Testis (tissue), 3 donors: ENCODE measurements around the gene FSTL1. TPM values are rescaled to one million over a fixed set of nuclear protein-coding genes. Genes with fewer than 3 reads are reported as not detected.

ENCODE experiments used
- DNase-seq: peaks from one replicate; pipeline ENCODE4 v3.0.0-alpha.2; 2019
- H3K27ac ChIP-seq, 2 donors: fragments of 200-600 bp; sonication (generic); one replicate each; pipeline ENCODE4 v1.5.1; 2019
- H3K27me3 ChIP-seq: fragments of 200-600 bp; sonication (generic); one replicate; pipeline ENCODE4 v1.5.1; 2019
- H3K36me3 ChIP-seq: fragments of 200-600 bp; sonication (generic); one replicate; pipeline ENCODE4 v1.5.1; 2017; ENCODE audit warnings: low read depth; ENCODE audit errors: missing control alignments
- H3K4me1 ChIP-seq: fragments of 200-600 bp; sonication (generic); one replicate; pipeline ENCODE4 v1.5.1; 2019
- H3K4me3 ChIP-seq, 2 donors: fragments of 200-600 bp; sonication (generic); one replicate each; pipeline ENCODE4 v1.5.1; 2017 to 2019
- H3K9me3 ChIP-seq: fragments of 200-600 bp; sonication (generic); one replicate; pipeline ENCODE4 v1.5.1; 2017
- CTCF ChIP-seq, 3 experiments: fragments of 450-650 bp in 2 of 3; fragments of 200-600 bp in 1 of 3; sonication (generic) in 1 of 3; IDR thresholded peaks; one replicate each; pipeline ENCODE4 v1.5.1; 2016 to 2019; ENCODE audit warnings: antibody characterized with exemption in 3 of 3, mild to moderate bottlenecking in 2 of 3, moderate library complexity in 1 of 3
- POLR2A ChIP-seq: fragments of 450-650 bp; IDR thresholded peaks from one replicate; pipeline ENCODE4 v1.6.1; 2017; ENCODE audit warnings: antibody characterized with exemption, mild to moderate bottlenecking, moderate library complexity
- WGBS, 2 donors: methylation state at CpG; one replicate each; pipeline ENCODE4 v1.1.5; 2018; 5-methylcytosine and 5-hydroxymethylcytosine counted together
- intact Hi-C: fragments of 100-400 bp; cut with DNase I; formaldehyde crosslinking; loops from one replicate; pipeline ENCODE4 v1.15.1; 2023; ENCODE audit warnings: low total_unique reads
- polyA plus RNA-seq: library from polyadenylated mRNA; stranded (reverse); fragments of 350-450 nt; fragmentation: Illumina TruSeq; extraction: RNeasy Lipid Tissue Mini Kit (QIAGEN cat#74804); gene quantifications from one replicate; pipeline ENCODE4 v1.2.3, GENCODE V29; 2014; ENCODE audit warnings: low read depth, low replicate concordance; ENCODE audit not compliant: insufficient read depth
- total RNA-seq, 2 donors: library from RNA; depleted of rRNA; stranded (reverse); fragments of >200 nt; gene quantifications; one replicate each; pipeline ENCODE4 v1.2.3, GENCODE V29; 2016

Gene FSTL1
- total and polyA plus RNA-seq, 3 donors from 2014 or later, result 35.0 to 122 (median 73.8) TPM

DNA sequence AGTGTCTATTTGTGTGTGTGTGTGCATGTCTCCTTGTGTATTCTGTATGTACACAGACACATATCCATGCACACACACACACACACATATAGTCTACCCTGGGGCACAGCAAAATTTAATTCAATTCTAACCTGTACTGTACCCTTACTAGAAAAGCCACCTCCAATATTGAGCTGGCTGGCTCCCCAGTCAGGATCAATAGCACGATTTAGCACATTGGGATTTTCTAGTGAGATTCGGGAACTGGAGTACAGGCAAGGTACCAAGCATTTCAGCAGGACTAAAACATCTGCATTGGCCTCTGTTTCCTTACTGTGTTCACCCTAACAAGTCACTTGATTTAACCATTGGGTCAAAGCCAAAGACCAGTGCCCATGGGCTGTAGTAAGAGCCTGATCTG is 13.2 kb downstream of the FSTL1 start:
- TF ChIP-seq POLR2A (no peak), CTCF (IDR thresholded peaks at IDR 0.05) (no peak)
- Histone ChIP-seq H3K9me3 (no peaks in the 10 kb centered on the region), H3K4me1 (peaks cover 20% of the 10 kb centered on the region), H3K4me3 (no peak overlapping the region), H3K36me3 (no peaks in the 10 kb centered on the region), H3K27ac (no peak overlapping the region), H3K27me3 (no peaks in the 10 kb centered on the region)
- intact Hi-C loops, result no loop called here
- 87 to 88% methylated on average over 2 of the region's 2 CpGs for WGBS, 2 donors
- DNase-seq, result no peak

- no peaks in the 10 kb centered on the region for H3K27me3 ChIP-seq
- WGBS, 2 donors, result 88 to 89% methylated on average over 4 of the region's 4 CpGs
- no peaks in the 10 kb centered on the region for H3K9me3 ChIP-seq
- H3K36me3 ChIP-seq, result no peaks in the 10 kb centered on the region
- intact Hi-C loops, result no loop called here
- H3K27ac ChIP-seq, result no peak overlapping the region
- H3K4me3 ChIP-seq, result no peak overlapping the region
- peaks cover 29% of the 10 kb centered on the region for H3K4me1 ChIP-seq
- TF ChIP-seq POLR2A, result no peak
- DNase-seq, result no peak
Measured at GRCh38 chr3:120436523-120437050, 14.2 kb downstream of the FSTL1 start.

GRCh38 chr3:120435621-120436020 is 15.2 kb downstream of the FSTL1 start:
- no peak for DNase-seq

GRCh38 chr3:120433662-120434331 is 17.0 kb downstream of the FSTL1 start:
- no peak for DNase-seq
- WGBS, 2 donors, result 78 to 87% methylated on average over 4 of the region's 4 CpGs
- Histone ChIP-seq H3K36me3 (no peaks in the 10 kb centered on the region), H3K4me3 (no peak overlapping the region), H3K9me3 (no peaks in the 10 kb centered on the region), H3K27ac (peak overlapping the region in 1 of 2 donors; percentile 79), H3K4me1 (peaks cover 30% of the 10 kb centered on the region), H3K27me3 (no peaks in the 10 kb centered on the region)
- intact Hi-C loops, result no loop called here
- no peak for TF ChIP-seq CTCF (IDR thresholded peaks at IDR 0.05)

More at GRCh38 chr3:120435621-120436020, 15.2 kb downstream of the FSTL1 start:
- Histone ChIP-seq H3K27ac (peak overlapping the region in 1 of 2 donors; percentile 58), H3K36me3 (no peaks in the 10 kb centered on the region), H3K4me3 (no peak overlapping the region), H3K27me3 (no peaks in the 10 kb centered on the region), H3K9me3 (no peaks in the 10 kb centered on the region), H3K4me1 (peaks cover 34% of the 10 kb centered on the region)
- TF ChIP-seq CTCF (IDR thresholded peaks at IDR 0.05) (no peak), POLR2A (no peak)
- intact Hi-C loops, result no loop called here
- 71 to 85% methylated on average over 4 of the region's 4 CpGs for WGBS, 2 donors

- intact Hi-C loops, result no loop called here
- Histone ChIP-seq H3K4me3 (no peak overlapping the region), H3K4me1 (peaks cover 31% of the 10 kb centered on the region), H3K9me3 (no peaks in the 10 kb centered on the region), H3K27ac (peak overlapping the region; percentile 18 to 79), H3K27me3 (no peaks in the 10 kb centered on the region), H3K36me3 (no peaks in the 10 kb centered on the region)
- 58 to 71% methylated on average over 4 of the region's 4 CpGs for WGBS, 2 donors
- no peak for TF ChIP-seq CTCF (IDR thresholded peaks at IDR 0.05)
- TF ChIP-seq POLR2A, result no peak
- no peak for DNase-seq
Measured at GRCh38 chr3:120432150-120432860, 18.5 kb downstream of the FSTL1 start.
